NCI-H774 (cell line): ENCODE results near the gene PKHD1.

Source experiments
- DNase-seq: peaks from one replicate; lab custom pipeline; 2025; lab: John Stamatoyannopoulos, UW

The PKHD1 gene

DNA sequence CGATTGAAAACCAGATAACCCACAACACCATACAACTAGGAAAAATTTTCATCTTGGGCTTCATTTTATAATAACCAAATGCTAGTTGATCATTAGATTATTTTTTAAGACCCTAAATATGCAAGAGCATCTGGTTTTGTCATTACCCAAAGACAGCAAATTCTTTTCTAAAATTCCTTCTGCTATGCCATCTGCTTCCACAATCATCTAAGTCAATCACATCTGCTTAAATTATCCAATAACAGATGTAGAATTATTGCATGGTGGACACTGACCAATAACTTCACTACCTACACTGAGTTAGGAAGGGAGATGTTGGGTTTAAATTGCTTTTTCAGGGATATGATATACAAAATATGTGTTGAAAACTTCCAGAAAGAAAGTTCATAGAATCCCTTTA, 41.9 kb downstream of the PKHD1 start:
- no peak for DNase-seq

DNA sequence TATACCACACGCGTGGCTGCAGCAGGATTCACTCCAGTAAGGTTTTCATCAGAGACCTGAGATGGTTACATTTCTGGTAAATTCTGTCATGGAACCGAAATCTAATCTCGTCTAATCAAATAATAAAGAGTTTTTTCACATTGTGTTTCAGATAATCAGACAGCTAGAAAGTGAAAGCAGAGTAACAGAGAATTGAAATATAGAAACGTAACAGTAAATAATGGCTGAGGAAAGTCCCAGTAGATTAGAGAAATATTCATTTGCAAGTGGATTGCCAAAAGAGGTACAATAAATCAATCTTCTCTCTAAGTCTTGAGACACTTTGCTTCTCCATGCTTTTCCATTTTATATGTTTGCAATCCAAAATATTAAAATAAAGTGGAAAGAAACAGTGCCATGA, 42.4 kb downstream of the PKHD1 start:
- no peak for DNase-seq

DNA sequence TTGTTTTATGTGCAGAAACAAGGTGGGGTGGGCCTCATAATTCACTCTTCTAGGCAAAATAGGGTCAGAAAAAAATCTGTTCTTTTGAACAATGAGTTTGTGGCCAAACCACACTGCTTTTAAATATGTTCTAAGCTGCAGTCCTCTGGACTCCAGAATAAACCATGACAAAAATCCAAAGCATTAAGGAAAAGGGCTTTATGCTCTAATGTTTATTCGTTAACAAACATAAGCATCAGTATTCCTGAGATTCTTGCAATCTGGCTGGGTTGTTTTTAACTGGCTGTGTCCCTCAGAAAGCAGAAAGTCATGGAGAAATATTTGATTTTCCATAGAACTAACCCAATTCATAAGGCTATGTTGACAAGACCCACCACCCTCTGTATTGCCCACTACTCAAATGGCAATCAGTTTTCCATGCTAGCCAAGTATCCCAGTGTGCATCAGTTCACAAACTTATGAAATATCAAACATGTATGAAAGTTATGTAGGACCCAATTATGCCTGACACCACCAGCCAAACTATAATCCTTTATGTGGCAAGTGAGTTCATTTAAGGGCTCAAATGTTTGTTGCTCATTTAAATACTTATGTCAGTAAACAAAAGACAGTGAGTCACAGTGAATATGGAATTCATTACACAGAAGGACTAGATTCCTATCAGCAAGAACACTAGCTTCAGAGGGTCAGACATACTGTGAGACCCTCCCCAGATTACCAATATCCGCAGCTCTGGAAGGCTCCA, 45.1 kb downstream of the PKHD1 start:
- no peak for DNase-seq

DNA sequence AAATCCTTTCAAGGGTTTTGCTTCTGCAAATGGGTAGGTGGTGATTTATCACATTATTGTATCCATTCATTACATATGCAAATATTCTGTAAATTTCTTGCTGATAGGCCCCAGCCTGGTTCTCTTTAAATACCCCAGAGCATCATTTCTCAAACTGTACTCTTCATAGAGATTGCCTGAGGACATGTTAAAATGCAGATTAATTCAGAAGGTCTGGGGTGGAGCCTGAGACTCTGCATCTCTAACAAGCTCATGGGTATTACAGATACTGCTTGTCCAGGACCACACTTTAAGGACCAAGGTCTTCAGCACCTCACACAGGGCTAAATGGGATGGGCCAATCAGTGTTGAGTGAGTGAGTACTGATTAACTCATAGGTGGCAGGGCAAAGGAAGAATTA, 46.3 kb downstream of the PKHD1 start:
- no peak for DNase-seq

DNA sequence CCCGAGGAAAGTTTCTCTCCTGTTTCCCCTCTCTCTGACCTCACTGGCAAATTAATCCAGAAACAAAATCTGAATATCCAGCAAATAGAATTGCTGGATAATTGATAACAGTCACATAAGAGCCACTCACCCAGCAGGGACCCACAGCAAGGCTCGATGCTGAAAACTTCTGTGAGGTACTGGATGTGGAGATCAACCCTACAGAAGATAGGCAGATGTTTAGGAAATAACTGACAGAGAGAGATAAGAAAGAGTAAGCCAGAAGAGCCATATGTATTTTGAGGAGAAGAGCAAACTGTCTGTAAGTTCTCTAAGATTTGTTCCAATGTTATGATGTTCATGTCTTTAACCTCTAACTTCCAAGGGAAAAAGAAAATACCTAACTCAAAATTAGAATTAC, 59.7 kb downstream of the PKHD1 start:
- DNase-seq: no peak

DNA sequence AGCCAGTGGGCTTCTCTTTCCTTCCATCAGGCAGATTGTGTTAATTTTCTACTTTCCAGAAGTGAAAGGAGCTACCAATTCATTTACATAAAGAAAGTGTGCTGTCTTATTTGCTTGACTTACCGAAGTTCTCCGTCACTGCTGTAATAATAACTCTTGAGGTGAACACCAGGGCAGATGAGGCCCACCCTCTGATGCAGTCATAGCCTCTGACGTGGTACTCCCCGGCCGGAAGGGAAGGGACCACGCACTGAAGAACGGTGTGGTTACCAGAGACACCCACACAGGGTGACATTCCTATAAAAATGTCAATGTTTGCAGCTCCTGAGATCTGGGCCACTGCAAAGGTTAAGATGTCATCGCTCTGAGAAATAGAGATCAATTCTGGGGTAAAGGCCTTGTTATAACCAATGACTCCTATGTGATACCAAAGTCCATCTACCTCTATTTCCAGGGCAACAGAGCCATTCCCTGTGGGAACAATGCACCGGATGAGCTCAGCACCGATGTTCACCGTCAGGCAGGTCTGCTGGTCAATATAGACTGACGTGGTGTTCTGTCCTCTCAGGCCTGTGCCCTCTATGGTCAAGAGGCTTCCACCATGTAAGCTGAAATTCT, 62.9 kb downstream of the PKHD1 start:
- no peak for DNase-seq

DNA sequence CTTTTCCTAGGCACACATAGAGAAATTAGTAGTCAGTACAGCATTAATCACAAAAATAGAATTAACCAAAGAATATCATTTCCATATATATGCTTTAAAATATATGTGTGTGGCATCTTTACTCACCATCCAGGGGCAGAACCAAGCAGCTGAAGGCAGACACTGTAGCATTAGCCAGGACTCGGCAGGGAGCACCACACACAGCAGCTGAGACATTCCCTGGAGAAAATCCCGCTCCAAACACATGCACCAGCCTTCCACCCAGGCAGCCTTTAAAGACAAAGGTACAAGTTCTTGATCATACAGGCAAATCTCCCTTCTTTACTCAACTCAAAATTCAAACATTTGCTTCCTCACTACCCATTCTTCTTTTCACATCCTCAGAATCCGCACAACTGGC, 64.7 kb downstream of the PKHD1 start:
- DNase-seq: no peak

DNA sequence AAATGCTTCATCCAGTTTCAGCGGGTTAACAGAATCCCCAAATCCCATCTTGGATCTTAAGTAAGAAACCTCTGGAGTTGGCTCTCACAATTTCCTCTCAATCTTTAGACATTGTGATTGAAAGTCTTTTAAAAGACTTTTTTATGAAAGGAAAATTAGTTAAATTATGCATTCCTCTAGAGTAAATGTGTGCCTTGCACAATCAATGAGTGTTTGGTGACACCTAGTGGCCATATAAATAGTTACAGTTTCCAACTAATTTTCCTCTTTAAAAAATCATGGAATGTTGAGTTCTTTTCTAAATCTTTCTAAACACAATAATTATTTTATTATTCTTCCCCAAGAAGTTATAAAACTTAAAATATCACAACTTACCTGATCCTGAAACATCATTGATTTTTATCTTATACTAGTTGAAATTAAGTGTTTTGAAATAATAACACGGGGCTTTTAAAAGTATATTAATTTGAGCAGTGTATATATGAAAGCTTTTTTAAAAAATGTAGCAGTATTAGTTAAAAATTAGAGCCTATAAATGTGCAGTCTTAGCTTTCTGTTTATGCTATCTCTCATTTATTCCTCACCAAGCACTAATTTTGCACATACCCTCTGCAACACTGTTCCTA, 66.4 kb downstream of the PKHD1 start:
- peak; percentile 16 for DNase-seq

DNA sequence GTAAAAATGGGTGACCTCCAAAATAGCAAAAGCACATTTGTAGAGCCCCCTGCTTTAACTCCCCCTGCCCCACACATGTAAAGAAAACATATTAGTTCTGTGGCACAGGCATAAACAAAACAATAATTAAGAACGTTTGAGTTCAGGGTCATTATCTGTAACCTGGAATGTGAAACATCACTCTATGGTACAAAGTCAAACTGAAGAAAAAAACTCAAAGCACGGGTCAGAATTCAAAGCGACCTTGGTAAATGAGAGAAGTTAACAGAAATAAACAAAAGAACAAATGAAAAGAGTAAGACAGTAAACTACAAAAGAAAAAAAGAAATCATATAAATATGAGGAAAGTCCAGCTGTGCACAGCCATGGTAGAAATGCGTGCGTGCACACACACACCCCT, 67.5 kb downstream of the PKHD1 start:
- DNase-seq: no peak

DNA sequence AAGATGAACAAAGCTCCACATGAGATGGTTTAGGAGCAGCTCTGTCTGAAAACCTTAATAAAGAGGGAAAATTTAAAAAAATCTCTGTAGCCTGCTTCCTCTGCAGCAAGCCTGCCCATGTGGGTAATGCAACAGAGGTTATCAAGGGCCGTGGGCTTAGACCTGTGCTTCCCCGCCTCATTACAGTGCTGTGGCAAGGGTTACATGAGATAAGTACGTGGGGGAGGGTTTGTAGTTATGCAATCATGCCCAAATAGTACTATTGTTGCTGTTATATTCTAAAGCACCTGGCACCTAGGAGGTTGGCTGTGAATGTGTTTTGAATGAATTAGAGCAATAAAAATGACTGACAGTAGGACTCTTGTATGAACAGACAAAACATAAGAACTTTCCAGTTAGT, 68.3 kb downstream of the PKHD1 start:
- peak; percentile 72 for DNase-seq

DNA sequence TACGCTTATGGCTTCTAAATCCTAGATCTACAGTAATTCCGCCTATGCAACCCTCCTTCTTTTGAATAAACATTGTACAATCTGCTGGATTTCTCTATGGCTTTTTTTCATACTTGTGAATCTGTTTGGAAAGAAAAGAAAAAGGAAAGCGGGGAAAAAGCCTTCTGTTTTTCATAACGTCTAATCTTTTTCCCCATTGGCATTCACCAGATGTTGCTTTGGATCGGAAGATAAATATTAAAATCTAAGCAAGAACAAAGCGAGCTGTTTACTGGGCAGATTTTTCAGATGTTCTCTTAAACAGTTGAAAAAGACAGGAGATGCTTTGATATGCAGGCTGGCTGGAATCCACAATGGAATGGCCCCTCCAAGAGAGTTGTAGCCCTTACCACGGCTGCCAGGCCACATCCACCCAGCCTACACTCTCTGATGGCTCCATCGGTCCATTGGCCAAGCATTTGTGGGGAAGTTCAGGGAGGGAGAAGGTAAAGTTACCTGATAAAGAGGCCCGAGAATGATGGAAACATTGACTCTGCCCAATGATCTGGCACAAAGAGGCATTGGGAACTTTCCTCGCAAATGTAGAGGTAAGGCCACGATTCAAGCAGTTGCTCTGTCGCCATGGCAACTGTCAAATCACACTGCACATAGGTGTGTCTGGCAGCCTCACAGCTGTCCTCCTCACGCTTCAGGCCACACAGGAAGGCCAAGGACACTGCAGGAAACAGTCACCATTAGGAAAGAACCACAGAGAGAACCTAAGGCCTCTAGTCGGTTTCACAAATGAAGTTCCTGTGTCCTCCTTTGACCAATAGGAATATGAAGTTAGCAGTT, 70.3 kb downstream of the PKHD1 start:
- peak; percentile 49 for DNase-seq

DNA sequence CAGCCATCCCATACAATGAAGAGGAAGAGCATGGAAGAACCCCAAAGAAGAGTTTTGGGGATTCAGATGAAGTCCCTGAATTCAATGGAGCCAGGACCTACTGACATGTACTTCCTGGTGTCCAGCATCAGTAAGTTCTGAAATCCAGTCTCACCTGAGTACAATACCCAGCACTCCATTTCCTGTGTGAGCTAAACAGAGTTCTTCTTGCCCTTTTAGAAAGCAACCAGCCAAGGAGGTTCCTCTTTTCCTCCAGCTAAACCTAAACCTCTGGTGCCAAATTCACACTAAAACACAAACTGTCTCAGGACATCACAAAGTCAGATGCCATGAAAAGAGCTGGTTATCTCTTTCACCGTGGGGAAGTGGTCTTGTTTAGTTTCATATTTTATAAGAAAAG, 71.5 kb downstream of the PKHD1 start:
- no peak for DNase-seq

DNA sequence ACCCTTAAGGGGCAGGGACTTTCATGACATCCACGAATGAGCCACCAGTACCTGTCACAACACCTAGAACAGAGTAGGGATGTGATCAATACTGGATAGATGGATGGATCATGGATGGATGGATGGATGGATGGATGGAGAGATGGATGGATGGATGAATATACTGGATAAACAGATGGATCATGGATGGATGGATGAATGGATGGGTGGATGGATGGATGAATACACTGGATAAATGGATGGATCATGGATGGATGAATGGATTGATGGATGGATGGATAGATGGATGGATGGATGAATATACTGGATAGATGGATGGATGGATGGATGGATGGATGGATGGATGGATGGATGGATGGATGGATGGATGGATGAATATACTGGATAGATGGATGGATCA, 73.0 kb downstream of the PKHD1 start:
- no peak for DNase-seq

DNA sequence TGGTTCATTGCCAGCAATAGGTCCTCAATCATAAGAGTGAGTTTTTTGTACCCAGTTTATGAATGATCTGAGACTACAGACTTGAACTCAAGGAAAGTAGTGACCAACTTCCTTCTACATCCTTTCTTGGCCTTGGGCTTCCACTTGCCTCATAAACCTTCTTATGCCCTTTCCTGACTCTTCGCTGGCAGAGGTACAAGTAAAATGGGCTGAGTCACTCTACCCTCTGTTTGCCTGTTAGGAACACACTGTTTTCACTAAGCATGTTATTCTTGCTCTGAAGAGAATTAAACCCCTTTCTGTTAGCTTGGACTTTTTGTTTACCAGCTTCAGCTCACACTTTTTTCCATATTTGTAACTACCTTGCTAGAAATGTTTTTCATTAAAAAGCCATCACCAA, 74.4 kb downstream of the PKHD1 start:
- no peak for DNase-seq

DNA sequence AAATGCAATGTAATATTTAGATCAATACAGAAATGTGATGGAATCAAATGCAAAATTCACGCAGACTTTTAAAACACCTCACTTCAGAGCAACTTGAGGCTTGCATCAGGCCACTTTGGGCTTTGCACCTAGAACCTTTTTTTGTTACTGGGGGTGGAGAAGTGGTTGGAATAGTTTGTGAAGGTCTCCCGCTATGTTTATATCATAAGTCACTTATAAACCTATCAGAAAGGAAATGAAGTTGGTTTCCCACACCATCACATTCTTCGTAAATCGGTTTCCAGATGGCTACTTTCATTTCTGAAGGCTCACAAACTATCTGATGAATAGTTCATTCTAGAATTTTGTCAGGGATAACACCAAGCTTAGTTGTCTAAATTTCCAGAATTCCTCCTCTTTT, 74.8 kb downstream of the PKHD1 start:
- no peak for DNase-seq

DNA sequence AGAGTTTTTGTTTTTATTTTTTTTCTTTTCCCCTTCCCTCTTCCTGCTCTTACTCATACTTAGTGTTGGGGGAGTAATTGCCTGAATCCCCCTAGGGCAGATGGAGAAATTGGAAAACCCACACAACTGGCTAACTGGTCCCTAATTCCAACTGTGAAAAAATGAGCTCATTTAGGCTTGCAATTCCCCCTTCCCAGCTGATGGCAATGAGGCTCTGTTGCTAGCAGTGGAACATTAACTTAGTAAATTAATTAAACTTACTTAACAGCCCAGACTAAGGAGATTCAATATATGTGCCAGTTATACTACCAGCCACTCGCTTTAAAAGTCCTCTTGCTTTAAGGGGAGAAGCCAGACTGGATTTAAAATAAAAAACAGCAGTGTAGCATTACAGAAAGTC, 76.6 kb downstream of the PKHD1 start:
- DNase-seq: no peak

DNA sequence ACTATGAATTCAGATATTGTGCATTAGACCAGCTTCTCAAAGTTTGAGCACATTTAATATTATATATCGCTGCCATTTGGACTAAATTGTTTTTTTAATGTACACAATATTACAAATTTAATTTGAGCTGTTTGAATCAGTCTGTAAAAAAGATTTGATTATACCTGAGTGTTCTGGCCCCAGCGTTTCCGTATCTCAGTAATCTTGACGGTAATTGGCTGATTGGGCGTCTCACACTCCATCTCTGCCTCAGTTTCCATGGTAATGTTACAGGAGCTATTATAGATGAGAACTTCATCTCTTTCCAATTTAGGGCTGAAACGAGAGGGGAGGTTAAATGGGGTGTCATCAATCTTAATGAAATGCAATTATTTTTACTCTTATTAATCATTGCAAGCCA, 77.3 kb downstream of the PKHD1 start:
- no peak for DNase-seq

DNA sequence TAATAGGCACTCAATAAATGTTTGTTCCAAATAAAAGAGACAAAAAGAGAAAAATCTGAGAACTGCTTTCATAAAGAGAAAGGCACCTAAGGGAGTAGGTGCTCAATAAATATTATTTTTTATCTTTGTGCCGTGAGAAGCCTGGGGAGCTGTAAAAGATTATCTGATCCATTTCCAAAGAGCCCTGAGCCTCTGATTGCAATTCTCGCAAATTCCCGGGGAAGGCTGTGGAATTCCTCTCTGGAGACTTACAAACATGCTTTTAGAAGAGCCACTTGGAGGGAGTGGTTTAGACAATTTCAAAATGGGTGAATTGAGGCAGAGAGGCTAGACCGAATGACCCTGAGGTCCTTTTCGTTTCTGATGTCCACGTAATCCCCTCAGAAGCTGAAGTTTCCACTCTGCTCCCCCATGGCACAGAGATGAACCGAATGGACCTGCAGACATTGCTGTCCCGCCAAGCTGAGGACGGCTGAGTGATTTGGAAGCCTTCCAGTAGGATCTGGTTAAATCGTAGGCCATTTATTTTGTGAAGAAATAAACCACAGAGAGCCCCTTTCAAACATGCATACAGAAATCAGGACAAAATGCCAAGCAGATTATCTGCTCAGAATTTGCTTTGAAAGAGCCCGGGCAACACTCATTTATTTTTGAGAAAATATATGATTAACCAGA, 77.8 kb downstream of the PKHD1 start:
- no peak for DNase-seq

DNA sequence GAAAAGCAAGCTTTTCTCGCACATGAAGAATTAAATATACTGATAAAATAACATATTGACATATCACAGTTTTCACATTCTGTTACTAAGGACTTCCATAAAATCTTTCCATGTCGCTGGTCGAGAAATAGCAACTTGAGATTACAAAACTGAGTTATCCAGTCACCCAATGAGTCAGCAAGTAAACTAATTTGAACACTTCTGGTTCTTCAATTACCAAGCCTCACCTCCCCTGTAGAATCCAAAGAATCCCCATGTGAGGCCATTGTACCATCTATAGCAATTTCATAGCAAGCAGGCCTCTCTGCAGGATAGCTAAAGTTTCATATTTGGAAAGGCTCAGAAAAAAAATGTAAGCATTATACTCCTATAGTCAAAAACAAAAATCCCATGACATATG, 87.3 kb downstream of the PKHD1 start:
- DNase-seq: no peak

DNA sequence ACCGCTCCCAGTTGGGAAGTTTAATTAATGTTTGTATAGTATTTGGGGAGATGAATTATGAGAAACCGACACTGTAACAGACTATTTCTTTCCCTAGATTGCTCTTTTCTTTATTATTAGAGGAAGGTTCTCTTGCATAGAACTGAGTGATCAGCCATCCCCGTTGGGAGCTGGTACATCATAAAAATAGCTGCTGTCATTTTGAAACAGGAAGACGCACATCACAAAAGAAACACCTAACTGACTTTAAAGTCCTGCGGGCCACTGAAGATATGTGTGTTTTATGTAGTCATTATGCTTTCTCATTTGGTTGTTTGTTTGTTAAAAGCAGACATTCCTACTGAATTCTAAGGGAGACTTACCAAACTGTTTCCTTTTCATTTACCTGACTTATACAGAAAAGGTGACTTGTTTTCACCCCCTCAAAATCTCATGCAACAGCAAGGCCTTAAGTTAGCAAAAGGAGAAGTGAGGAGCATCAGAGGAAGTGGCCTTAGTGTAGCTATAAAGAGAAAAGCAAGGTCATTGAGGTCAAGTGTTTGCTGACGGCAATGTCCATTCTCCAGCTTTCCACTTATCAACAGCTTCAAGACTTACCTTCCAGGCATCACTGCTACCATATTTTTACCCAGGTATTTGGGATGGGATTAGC, 91.0 kb downstream of the PKHD1 start:
- no peak for DNase-seq

DNA sequence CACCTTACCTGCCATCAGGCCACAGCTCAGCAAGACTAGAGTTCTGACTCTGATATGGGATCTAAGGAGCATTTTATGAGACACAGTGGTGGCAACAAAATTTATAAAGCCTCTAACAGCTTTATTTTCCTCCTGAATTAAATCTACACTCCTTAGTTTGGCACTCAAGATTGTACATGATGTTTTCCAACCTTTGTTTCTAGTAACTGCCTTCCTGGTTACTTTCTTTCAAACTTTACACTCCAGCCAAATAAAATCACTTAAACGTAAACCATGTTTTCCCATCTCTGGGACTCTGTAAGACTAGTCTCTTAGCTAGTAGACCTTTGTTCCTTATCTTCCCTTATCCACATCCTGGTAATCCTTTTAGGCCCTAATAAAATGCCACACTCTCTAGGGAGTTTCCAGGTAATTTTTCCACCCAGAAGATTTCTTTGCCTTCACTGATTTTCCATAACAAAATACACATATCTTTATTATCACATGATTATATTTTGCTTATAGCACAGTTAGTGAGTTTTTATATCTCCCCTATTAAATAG, 92.1 kb downstream of the PKHD1 start:
- no peak for DNase-seq
